CD4-positive, CD25-positive, alpha-beta regulatory T cell (primary cell): ENCODE results near the gene ANK3. TPM values are rescaled to one million over a fixed set of nuclear protein-coding genes. Genes with fewer than 3 reads are reported as not detected.

Source experiments
- ATAC-seq, 2 donors: fragments of 150-1000 bp; cut with Tn5 transposase; one replicate each; pipeline ENCODE4 v1.10.0; 2021; ENCODE audit warnings: low read depth in 2 of 2, moderate number of reproducible peaks in 2 of 2, moderate library complexity in 1 of 2
- DNase-seq, 3 donors: peaks; one replicate each; pipeline versions ENCODE4 v3.0.0 to v3.0.0-alpha.2; 2012 to 2022; ENCODE audit warnings: mixed read lengths in 1 of 3
- H3K27ac ChIP-seq: one replicate; pipeline ENCODE4 v1.7.0; 2013; ENCODE audit warnings: mild to moderate bottlenecking, low read length; ENCODE audit not compliant: insufficient read depth, poor library complexity, severe bottlenecking
- H3K27me3 ChIP-seq: one replicate; pipeline ENCODE4 v1.7.0; 2013; ENCODE audit warnings: low read length; ENCODE audit not compliant: control insufficient read depth, insufficient read depth
- H3K36me3 ChIP-seq: one replicate; pipeline ENCODE4 v1.7.0; 2013; ENCODE audit warnings: mild to moderate bottlenecking, low read length, moderate library complexity; ENCODE audit not compliant: control insufficient read depth, insufficient read depth
- H3K4me1 ChIP-seq: 2 replicates; pipeline ENCODE4 v1.7.0; 2013; ENCODE audit warnings: mild to moderate bottlenecking, low read length; ENCODE audit not compliant: insufficient read depth, control insufficient read depth, poor library complexity, severe bottlenecking
- H3K4me3 ChIP-seq: one replicate; pipeline ENCODE4 v1.7.0; 2013; ENCODE audit warnings: low read depth, mild to moderate bottlenecking, low read length, moderate library complexity
- H3K9me3 ChIP-seq, 2 experiments: 1 replicate in 1 of 2; 2 replicates in 1 of 2; pipeline ENCODE4 v1.7.0; 2013; ENCODE audit warnings: low read length in 2 of 2, mild to moderate bottlenecking in 1 of 2, moderate library complexity in 1 of 2; ENCODE audit not compliant: control insufficient read depth in 2 of 2
- H3K27ac Mint-ChIP-seq, 3 donors: one replicate each; pipeline ENCODE4 v1.8.0; 2020 to 2022; ENCODE audit warnings: mild to moderate bottlenecking in 3 of 3, mixed read lengths in 3 of 3, moderate library complexity in 2 of 3
- H3K27me3 Mint-ChIP-seq: one replicate; pipeline ENCODE4 v1.8.0; 2022; ENCODE audit warnings: mild to moderate bottlenecking, mixed read lengths
- H3K36me3 Mint-ChIP-seq: one replicate; pipeline ENCODE4 v1.8.0; 2020; ENCODE audit warnings: mixed read lengths
- H3K4me1 Mint-ChIP-seq, 4 donors: one replicate each; pipeline ENCODE4 v1.8.0; 2020 to 2022; ENCODE audit warnings: mixed read lengths in 4 of 4, mild to moderate bottlenecking in 1 of 4
- H3K4me3 Mint-ChIP-seq, 4 donors: one replicate each; pipeline ENCODE4 v1.8.0; 2020 to 2022; ENCODE audit warnings: mild to moderate bottlenecking in 4 of 4, mixed read lengths in 4 of 4, moderate library complexity in 3 of 4
- H3K9me3 Mint-ChIP-seq, 7 donors: one replicate each; pipeline ENCODE4 v1.8.0; 2020 to 2022; ENCODE audit warnings: mixed read lengths in 7 of 7, mild to moderate bottlenecking in 3 of 7, moderate library complexity in 2 of 7
- polyA plus RNA-seq, 4 donors: library from polyadenylated mRNA; unstranded; fragments of 300-500 nt; fragmentation: Illumina TruSeq; gene quantifications; one replicate each; pipeline ENCODE4 v1.2.3, GENCODE V29; 2021
- total RNA-seq: library from RNA; stranded (reverse); gene quantifications from one replicate; pipeline ENCODE4 v1.2.3, GENCODE V29; 2022

The ANK3 gene
- total and polyA plus RNA-seq, 5 donors from 2014 or later = 1.8 to 32.6 (median 3.1) TPM

- Histone ChIP-seq H3K27ac (no peak overlapping the region), H3K27me3 (no peaks in the 10 kb centered on the region), H3K4me1 (no peaks in the 10 kb centered on the region), H3K4me3 (no peak overlapping the region), H3K36me3 (no peaks in the 10 kb centered on the region), H3K9me3 (no peaks in the 10 kb centered on the region)
- Mint-ChIP-seq H3K4me1 (no peaks in the 10 kb centered on the region), H3K27me3 (no peaks in the 10 kb centered on the region), H3K9me3 (no peaks in the 10 kb centered on the region), H3K36me3 (no peaks in the 10 kb centered on the region), H3K4me3 (no peak overlapping the region), H3K27ac (no peak overlapping the region)
- ATAC-seq (no peak), DNase-seq (no peak)
These were observed 252.2 kb downstream of the ANK3 start for GRCh38 chr10:60137292-60137992.

GRCh38 chr10:60135020-60135419 is 254.7 kb downstream of the ANK3 start:
- no peaks in the 10 kb centered on the region for H3K4me1 Mint-ChIP-seq
- no peak overlapping the region for H3K4me3 ChIP-seq
- no peak for ATAC-seq
- H3K9me3 ChIP-seq = no peaks in the 10 kb centered on the region
- H3K36me3 Mint-ChIP-seq = no peaks in the 10 kb centered on the region
- no peaks in the 10 kb centered on the region for H3K9me3 Mint-ChIP-seq
- H3K27ac ChIP-seq = no peak overlapping the region
- H3K4me1 ChIP-seq = no peaks in the 10 kb centered on the region
- DNase-seq = peak in 1 of 3 donors; percentile 20
- no peak overlapping the region for H3K27ac Mint-ChIP-seq
- no peaks in the 10 kb centered on the region for H3K27me3 Mint-ChIP-seq
- H3K27me3 ChIP-seq = no peaks in the 10 kb centered on the region
- no peaks in the 10 kb centered on the region for H3K36me3 ChIP-seq
- H3K4me3 Mint-ChIP-seq = no peak overlapping the region

- DNase-seq = no peak
- Histone ChIP-seq H3K27ac (no peak overlapping the region), H3K9me3 (no peaks in the 10 kb centered on the region), H3K36me3 (no peaks in the 10 kb centered on the region), H3K4me1 (no peaks in the 10 kb centered on the region), H3K27me3 (no peaks in the 10 kb centered on the region), H3K4me3 (no peak overlapping the region)
- Mint-ChIP-seq H3K27ac (no peak overlapping the region), H3K4me3 (no peak overlapping the region), H3K36me3 (no peaks in the 10 kb centered on the region), H3K4me1 (no peaks in the 10 kb centered on the region), H3K27me3 (no peaks in the 10 kb centered on the region), H3K9me3 (no peaks in the 10 kb centered on the region)
- no peak for ATAC-seq
These were observed 255.1 kb downstream of the ANK3 start for GRCh38 chr10:60134548-60134947.

- Mint-ChIP-seq H3K27ac (no peak overlapping the region), H3K27me3 (peaks cover 5% of the 10 kb centered on the region), H3K36me3 (no peaks in the 10 kb centered on the region), H3K4me1 (no peaks in the 10 kb centered on the region), H3K9me3 (no peaks in the 10 kb centered on the region), H3K4me3 (no peak overlapping the region)
- no peak overlapping the region for H3K4me3 ChIP-seq
- H3K27me3 ChIP-seq = no peaks in the 10 kb centered on the region
- H3K27ac ChIP-seq = no peak overlapping the region
- ATAC-seq (no peak), DNase-seq (no peak)
- no peaks in the 10 kb centered on the region for H3K9me3 ChIP-seq
- H3K36me3 ChIP-seq = no peaks in the 10 kb centered on the region
- H3K4me1 ChIP-seq = no peaks in the 10 kb centered on the region
These were observed 259.5 kb downstream of the ANK3 start for GRCh38 chr10:60130130-60130579.

GRCh38 chr10:60125895-60126294 is 263.8 kb downstream of the ANK3 start:
- Histone ChIP-seq H3K27me3 (no peaks in the 10 kb centered on the region), H3K9me3 (no peaks in the 10 kb centered on the region), H3K4me1 (no peaks in the 10 kb centered on the region), H3K36me3 (no peaks in the 10 kb centered on the region), H3K4me3 (no peak overlapping the region), H3K27ac (no peak overlapping the region)
- H3K27ac Mint-ChIP-seq = no peak overlapping the region
- peaks cover 5% of the 10 kb centered on the region for H3K27me3 Mint-ChIP-seq
- no peaks in the 10 kb centered on the region for H3K4me1 Mint-ChIP-seq
- DNase-seq = no peak
- ATAC-seq = no peak
- no peaks in the 10 kb centered on the region for H3K36me3 Mint-ChIP-seq
- no peaks in the 10 kb centered on the region for H3K9me3 Mint-ChIP-seq
- H3K4me3 Mint-ChIP-seq = no peak overlapping the region

GRCh38 chr10:60124536-60124935 is 265.1 kb downstream of the ANK3 start:
- Mint-ChIP-seq H3K27ac (no peak overlapping the region), H3K9me3 (no peaks in the 10 kb centered on the region), H3K36me3 (no peaks in the 10 kb centered on the region), H3K4me1 (no peaks in the 10 kb centered on the region), H3K27me3 (peaks cover 5% of the 10 kb centered on the region), H3K4me3 (no peak overlapping the region)
- Histone ChIP-seq H3K27ac (no peak overlapping the region), H3K36me3 (no peaks in the 10 kb centered on the region), H3K4me1 (no peaks in the 10 kb centered on the region), H3K4me3 (no peak overlapping the region), H3K9me3 (no peaks in the 10 kb centered on the region), H3K27me3 (no peaks in the 10 kb centered on the region)
- no peak for DNase-seq
- ATAC-seq = no peak

- ATAC-seq = no peak
- Histone ChIP-seq H3K9me3 (no peaks in the 10 kb centered on the region), H3K27me3 (no peaks in the 10 kb centered on the region), H3K4me3 (no peak overlapping the region), H3K36me3 (no peaks in the 10 kb centered on the region), H3K4me1 (no peaks in the 10 kb centered on the region), H3K27ac (no peak overlapping the region)
- no peak overlapping the region for H3K4me3 Mint-ChIP-seq
- peaks cover 5% of the 10 kb centered on the region for H3K27me3 Mint-ChIP-seq
- no peaks in the 10 kb centered on the region for H3K9me3 Mint-ChIP-seq
- no peaks in the 10 kb centered on the region for H3K36me3 Mint-ChIP-seq
- no peak overlapping the region for H3K27ac Mint-ChIP-seq
- no peak for DNase-seq
- no peaks in the 10 kb centered on the region for H3K4me1 Mint-ChIP-seq
These were observed 266.0 kb downstream of the ANK3 start for GRCh38 chr10:60123668-60124067.

- Histone ChIP-seq H3K36me3 (no peaks in the 10 kb centered on the region), H3K27ac (no peak overlapping the region), H3K4me1 (no peaks in the 10 kb centered on the region), H3K4me3 (no peak overlapping the region), H3K9me3 (no peaks in the 10 kb centered on the region), H3K27me3 (no peaks in the 10 kb centered on the region)
- Mint-ChIP-seq H3K36me3 (no peaks in the 10 kb centered on the region), H3K4me1 (no peaks in the 10 kb centered on the region), H3K27ac (no peak overlapping the region), H3K27me3 (peaks cover 5% of the 10 kb centered on the region), H3K4me3 (no peak overlapping the region), H3K9me3 (no peaks in the 10 kb centered on the region)
- DNase-seq (no peak), ATAC-seq (no peak)
These were observed 266.5 kb downstream of the ANK3 start for GRCh38 chr10:60123172-60123571.
